MM.1S (cell line): ENCODE measurements around the gene PROX2.

Source experiments
- EZH2 ChIP-seq: fragments of 300-600 bp; sonication (generic); optimal IDR thresholded peaks from 2 replicates; pipeline ENCODE3; 2017; ENCODE audit warnings: low read depth, mild to moderate bottlenecking, antibody characterized with exemption, low read length, mixed read lengths
- EZH2phosphoT487 ChIP-seq: fragments of 300-600 bp; sonication (generic); IDR thresholded peaks from 2 replicates; pipeline ENCODE4 v1.6.1; 2018; ENCODE audit warnings: antibody characterized with exemption, low read length
- TF ChIP-seq, protein P1 (sequence below): fragments of 300-600 bp; sonication (generic); IDR thresholded peaks from 2 replicates; pipeline ENCODE4 v1.5.1; 2016; ENCODE audit warnings: antibody characterized with exemption, low read length, mixed read lengths

DNA sequence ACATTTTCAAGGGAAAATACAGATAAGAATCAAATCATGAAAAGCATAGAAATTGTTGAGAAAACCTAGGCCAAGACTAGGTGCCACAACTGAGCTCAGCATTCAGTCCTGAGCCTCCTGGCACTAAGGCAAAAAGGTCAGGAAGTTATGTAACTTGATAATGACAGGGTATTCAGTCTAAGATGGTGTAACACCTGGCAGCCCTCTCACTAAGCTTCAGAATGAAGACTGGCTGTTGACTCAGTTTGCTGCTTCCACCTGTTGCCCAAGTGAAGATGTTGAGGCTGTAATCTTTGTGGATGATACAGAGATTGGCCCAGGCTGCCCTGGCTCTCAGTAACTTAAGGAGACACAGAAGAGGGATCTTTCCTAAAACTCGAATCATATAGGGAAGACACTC is 19.6 kb downstream of the PROX2 start:
- TF ChIP-seq, protein P1, sequence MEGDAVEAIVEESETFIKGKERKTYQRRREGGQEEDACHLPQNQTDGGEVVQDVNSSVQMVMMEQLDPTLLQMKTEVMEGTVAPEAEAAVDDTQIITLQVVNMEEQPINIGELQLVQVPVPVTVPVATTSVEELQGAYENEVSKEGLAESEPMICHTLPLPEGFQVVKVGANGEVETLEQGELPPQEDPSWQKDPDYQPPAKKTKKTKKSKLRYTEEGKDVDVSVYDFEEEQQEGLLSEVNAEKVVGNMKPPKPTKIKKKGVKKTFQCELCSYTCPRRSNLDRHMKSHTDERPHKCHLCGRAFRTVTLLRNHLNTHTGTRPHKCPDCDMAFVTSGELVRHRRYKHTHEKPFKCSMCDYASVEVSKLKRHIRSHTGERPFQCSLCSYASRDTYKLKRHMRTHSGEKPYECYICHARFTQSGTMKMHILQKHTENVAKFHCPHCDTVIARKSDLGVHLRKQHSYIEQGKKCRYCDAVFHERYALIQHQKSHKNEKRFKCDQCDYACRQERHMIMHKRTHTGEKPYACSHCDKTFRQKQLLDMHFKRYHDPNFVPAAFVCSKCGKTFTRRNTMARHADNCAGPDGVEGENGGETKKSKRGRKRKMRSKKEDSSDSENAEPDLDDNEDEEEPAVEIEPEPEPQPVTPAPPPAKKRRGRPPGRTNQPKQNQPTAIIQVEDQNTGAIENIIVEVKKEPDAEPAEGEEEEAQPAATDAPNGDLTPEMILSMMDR = no peak
- no peak for TF ChIP-seq EZH2
- no peak for TF ChIP-seq EZH2phosphoT487
